ENCODE data around the gene SCEL. TPM values are rescaled to one million over a fixed set of nuclear protein-coding genes. Genes with fewer than 3 reads are reported as not detected.
"Not testable (repeated sequence)": the region's sequence is repeated elsewhere in the genome, so short reads cannot be mapped to it uniquely, and the experiment has no call there.

SCEL gene
- total RNA-seq, 1 donor from 2014 or later = 30.6 TPM

DNA sequence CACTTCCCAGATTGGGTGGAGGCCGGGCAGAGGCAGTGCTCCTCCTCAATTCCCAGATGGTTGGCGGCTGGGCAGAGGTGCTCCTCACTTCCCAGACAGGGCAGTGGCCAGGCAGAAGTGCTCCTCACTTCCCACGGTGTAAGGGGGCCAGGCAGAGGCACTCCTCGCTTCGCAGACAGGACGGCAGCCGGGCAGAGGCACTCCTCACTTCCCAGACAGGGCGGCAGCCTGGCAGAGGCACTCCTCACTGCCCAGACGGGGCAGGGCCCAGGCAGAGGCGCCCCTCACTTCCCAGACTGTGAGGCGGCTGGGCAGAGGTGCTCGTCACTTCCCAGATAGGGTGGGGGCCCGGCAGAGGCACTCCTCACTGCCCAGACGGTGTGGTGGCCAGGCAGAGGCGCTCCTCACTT, 125.3 kb downstream of the SCEL start:
- no peak for DNase-seq (ENCODE audit: low spot score)

DNA sequence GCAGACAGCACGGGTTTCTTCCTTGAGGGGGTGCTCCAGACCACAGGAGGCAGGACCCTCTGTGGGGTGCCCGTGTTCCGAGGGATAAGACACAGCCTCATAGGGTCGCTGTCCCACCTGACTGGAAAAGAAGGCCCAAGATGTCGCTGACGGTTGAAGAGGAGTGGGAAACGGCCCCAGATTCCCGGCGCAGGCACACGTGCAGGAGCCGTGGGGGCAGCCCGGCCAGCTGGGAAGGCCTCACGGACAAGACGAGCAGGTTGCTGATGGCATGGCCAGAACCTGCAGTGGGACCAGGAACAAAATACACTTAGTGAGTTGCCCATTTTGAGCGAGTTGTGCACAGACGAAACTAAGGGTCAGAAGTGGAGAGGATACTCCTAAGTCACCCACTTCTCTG, 126.8 kb downstream of the SCEL start:
- not testable (repeated sequence) for DNase-seq (ENCODE audit: low spot score)

DNA sequence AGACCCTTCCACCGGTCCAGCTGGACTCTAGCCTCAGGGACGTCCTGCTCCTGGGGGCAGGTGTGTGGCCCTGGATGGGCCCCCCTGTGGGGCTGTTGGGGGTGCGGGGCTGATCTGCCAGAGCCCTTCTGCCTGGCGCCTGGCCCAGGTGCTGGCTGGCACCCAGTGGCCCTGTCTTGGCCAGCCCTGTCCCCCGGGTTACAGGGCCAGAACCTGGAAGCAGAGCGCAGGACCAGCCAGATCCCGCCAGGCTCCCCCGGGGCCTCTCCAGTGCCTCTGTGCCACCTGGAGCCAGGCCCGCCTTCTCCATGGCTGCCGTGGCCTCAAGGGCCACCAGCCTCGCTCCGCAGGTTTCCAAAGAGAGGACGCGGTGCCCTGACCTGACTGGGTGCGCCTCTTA, 127.3 kb downstream of the SCEL start:
- not testable (repeated sequence) for DNase-seq (ENCODE audit: low spot score)

DNA sequence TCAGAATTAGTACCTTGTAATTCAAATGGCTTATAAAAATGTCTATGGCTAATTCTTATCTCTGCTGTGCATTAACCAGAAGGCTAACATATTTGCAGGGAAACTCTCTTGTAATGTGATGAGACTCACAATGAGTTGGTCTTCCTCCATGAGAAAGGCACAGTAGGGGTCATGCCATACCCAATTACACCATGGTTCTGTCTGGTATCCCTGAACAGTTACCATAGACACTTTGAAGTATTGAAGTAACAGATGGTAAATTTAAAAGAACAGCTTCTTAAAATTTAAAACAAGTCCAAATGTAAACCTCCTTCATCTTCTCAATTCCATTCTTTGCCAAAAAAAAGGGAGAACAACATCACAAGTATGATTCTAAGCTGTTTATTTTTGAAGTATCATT, 139.3 kb downstream of the SCEL start:
- no peak for DNase-seq (ENCODE audit: low spot score)

DNA sequence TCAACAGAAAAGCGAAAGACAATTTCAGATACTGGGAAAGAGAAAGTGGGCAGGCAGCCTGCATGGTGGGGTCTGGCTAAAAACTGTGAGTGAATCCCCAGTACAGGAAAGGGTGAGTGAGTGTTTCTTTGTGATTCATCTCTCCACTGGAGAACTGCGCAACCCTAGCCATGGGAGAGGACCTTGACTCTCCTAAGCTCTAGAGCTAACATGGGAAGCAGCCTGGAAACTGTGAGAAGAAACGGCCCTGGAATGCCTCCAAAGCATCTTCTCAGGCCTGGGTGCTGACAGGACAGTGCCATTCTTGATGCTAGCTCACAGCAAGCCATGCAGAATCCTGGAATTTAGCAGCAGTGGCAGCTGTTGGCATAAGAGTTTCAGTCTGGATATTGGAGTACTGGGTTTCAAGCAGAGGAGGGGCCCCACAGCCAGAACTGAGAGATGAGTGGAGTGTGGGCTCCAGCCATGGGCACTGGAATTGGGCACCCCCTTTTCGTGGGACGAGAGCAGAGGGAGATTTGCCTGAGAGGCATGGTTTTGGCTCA, 143.3 kb downstream of the SCEL start:
- DNase-seq (ENCODE audit: low spot score) = no peak

DNA sequence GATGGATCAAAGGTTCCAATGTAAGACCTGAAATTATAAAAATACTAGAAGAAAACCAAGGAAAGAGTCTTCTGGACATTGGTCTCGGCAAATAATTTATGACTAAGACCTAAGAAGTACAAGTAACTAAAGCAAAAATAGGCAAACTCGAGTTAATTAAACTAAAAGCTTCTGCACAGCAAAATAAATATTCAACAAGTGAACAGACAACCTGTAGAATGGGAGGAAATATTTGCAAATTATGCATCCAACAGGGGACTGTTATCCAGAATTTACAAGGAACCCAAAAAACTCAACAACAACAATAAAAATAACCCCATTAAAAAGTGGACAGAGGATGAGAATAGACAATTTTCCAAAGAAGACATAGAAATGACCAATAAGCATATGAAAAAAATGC, 152.3 kb downstream of the SCEL start:
- DNase-seq (ENCODE audit: low spot score) = no peak

DNA sequence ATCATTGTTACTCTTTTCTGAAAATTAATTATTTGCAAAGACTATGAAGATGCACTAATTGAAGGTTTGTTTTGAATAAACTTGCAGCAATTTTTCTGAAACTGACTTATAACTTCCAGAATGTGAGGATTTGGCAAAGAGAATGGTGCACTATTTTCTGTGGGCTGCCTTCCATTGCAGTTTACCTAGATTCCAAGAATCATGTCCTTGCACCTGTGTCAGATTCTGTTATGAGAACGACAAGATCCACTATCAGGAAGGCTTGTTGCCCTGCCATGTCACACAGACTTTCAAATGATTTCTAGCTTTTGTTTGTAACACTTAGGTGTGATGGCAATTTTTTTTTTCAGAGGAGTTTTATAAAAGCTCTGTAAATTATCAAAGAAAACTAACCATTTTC, 156.4 kb downstream of the SCEL start:
- DNase-seq (ENCODE audit: low spot score) = no peak

DNA sequence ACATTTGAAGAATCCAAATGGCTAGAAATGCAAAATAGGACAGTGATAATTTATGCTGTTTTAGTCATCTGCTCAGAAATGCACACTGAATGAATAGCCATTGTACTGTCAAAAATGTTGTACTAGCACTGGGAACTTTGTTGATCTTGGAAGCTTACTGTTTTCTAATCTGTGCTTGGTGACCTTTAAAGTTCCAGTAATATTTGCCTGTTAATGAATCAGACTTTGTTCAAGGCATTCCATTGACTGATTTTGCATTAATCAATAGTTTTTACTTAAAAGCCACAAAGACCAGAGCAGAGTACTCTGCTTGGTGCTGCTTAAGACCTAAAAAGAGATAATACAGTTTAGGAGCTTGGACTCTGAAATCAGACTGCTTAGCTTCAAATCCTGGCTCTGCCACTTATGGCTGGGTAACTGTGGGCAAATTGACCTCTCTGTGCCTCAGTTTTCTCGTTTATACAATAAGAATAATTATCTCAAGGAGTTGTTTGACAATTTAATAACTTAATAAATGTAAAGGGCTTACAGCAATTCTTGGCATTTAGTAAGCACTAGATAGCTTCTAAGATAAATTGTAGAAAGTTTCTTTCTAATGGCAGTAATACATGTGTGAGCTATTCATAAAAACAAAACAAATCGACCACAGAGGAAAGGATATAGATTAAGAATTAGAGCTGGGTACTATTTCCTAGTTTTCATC, 157.4 kb downstream of the SCEL start:
- no peak for DNase-seq (ENCODE audit: low spot score)

DNA sequence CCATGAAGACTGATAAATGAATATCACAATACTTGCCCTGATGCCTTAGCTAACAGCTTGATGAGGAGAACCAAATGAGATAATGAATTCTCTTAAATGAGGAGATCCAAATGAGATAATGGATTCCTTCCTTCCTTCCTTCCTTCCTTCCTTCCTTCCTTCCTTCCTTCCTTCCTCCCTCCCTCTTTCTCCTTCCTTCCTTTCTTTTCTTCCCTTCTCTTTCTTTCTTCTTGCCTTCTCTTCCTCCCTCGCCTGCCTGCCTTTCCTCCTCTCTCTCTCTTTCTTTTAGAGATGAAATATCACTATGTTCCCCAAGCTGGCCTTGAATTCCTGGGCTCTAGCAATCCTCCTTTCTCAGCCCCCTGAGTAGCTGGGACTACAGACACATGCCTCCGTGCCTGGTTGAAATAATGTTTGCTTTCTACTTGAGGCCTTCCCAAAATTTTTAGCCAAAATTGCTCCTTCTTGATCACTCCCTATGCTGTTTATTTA, 158.0 kb downstream of the SCEL start:
- DNase-seq (ENCODE audit: low spot score) = no peak

Other genes starting within 250 kb of the SCEL start
- 42.9 TPM for gene MYCBP2, start 208.6 kb upstream of the SCEL start, total RNA-seq (ENCODE audit: insufficient read depth, low replicate concordance)
- gene SLAIN1, start 162.0 kb downstream of the SCEL start, total RNA-seq (ENCODE audit: insufficient read depth, low replicate concordance) = 1.4 TPM

Measured in umbilical cord (tissue), 2 donors.